Lung microvascular endothelial cell (primary cell): ENCODE data around the gene PJA1. TPM values are rescaled to one million over a fixed set of nuclear protein-coding genes. Genes with fewer than 3 reads are reported as not detected.

Experiments used
- DNase-seq, 2 donors: peaks; one replicate each; pipeline versions ENCODE4 v3.0.0 to v3.0.0-alpha.2; 2010; ENCODE audit warnings: low read depth in 2 of 2
- total RNA-seq: library from RNA; depleted of rRNA; stranded (reverse); fragments of >200 nt; gene quantifications from 2 replicates; pipeline ENCODE4 v1.2.1, GENCODE V29; 2014

Gene PJA1, protein sequence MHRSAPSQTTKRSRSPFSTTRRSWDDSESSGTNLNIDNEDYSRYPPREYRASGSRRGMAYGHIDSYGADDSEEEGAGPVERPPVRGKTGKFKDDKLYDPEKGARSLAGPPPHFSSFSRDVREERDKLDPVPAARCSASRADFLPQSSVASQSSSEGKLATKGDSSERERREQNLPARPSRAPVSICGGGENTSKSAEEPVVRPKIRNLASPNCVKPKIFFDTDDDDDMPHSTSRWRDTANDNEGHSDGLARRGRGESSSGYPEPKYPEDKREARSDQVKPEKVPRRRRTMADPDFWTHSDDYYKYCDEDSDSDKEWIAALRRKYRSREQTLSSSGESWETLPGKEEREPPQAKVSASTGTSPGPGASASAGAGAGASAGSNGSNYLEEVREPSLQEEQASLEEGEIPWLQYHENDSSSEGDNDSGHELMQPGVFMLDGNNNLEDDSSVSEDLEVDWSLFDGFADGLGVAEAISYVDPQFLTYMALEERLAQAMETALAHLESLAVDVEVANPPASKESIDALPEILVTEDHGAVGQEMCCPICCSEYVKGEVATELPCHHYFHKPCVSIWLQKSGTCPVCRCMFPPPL
- 9.2 and 16.3 TPM in 2 replicates for total RNA-seq

DNA sequence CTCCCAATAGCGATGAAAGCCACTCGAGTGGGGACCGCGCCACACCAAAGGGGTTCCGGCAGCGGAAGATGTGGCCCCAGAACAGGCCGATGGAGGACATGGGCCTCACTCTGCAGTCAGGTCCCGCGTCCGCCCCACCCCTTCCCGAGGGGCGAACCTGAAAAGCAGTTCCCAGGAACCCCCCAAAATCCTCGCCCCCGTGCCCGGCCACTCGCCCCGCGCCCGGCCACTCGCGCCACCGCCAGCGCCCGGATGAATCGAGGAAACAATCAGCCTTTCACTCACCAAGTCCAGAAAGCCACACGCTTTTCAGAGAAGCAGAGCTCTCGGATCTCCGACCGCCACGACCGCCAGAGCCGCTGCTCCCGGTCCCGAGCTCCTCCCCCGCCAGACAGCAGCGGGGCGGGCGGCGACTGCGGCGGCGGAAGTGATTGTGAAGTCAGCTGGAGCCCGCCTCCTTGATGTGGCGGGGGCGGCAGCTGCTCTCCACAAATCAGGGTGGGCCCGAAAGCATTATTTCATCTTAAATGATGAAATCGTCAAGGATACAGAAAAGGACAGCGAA, at the start of gene PJA1:
TSS of gene PJA1 (minus strand) at position 367 of the 565 bp plus-strand sequence. CDS start 2,380 bp downstream, outside the sequence.
- peak; percentile 71 to 73 for DNase-seq

DNA sequence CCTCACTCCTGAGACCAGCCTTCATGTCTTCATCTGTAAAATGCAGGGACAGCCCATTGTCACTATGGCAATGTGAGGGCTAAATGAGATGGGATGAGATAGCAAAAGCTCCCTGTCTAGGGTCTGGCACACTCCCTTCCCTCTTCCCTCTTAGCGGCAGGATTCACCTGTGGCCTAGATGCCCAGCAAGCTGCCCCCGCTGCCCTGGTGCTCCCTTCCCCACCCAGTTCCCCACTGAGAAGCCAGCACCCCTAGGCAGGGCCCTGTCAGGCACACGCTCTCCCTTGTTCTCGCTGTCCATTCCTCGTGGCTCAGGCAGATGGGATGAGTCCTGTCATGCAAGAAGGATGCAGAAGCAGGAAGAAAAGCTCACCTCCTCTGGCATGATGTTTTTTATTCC, 49.2 kb upstream of the PJA1 start:
- DNase-seq, result no peak

DNA sequence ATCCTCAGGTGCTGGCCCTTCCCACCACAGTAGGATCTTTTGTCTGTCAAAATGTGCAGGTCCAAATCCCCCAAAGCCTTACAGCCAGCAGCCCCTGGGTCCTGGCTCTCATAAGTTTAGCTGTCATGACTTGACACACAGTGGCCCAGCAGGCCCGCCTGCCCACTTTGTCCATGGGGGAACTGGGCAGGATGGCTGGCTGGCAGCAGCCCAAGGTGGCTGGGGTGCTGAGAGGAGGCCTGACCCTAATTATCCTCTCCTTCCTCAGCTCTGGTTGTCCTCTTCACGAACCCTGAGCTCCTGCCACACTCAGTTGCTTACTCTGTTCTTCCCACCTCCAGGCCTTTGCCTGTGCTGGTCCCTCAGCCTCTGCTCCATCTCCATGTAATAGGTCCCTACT, 46.4 kb upstream of the PJA1 start:
- DNase-seq, result no peak

DNA sequence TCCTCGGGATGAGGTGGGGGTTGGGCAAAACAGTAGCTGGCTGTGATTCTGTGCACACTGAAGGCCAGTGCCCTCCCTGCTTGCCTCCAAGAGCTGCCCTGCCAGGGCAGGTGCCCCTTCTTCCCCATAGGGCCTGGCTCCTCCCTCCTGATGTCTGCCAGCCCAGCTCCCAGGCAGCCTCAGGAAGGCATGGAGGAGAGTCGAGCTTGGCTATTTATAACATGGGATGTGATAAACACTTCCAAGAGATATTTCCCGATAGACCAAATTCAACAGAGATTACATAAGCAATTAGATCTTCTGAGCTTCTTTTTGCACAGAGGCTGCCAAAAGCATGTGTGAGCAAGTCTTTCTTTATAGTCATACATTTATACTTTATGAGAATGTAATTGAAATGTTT, 45.3 kb upstream of the PJA1 start:
- no peak for DNase-seq

DNA sequence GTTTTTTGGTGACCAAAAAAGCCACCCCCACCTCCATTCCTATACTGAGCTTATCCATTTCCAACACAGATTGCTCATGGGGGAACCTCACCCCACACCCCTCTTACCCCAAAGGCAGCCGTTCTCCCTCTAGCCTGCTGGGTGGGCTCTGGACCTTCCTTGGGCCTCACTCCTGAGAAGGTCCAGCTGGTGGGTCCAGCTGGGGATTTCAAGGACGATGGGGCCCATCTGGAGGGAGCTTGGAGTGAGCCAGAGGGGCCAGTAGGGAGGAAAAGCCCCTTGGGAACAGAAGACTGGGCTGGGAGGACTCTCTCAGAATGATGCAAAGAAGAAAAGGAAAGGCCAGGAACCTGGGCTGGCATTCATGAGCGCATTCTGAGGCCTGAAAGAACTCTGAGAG, 42.0 kb upstream of the PJA1 start:
- no peak for DNase-seq

DNA sequence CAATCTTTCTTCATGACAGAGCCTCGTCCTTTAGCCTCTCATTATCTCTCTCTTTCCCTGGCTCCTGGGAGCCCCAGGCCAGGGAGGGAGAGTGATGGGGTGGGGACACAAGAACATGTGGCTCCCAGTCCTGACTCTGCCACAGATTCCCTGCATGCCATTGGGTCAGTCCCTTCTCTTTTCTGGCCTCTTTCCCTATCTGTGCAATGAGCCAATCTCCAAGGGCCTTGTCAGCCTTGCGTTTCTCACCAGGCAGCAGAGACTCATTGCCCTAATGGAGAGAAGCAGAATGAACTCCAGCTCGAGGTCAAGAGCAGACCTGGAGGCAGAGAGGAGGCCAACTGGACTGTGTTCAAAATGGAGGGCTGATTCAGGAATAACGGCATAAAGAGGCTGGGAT, 38.4 kb upstream of the PJA1 start:
- DNase-seq, result no peak

DNA sequence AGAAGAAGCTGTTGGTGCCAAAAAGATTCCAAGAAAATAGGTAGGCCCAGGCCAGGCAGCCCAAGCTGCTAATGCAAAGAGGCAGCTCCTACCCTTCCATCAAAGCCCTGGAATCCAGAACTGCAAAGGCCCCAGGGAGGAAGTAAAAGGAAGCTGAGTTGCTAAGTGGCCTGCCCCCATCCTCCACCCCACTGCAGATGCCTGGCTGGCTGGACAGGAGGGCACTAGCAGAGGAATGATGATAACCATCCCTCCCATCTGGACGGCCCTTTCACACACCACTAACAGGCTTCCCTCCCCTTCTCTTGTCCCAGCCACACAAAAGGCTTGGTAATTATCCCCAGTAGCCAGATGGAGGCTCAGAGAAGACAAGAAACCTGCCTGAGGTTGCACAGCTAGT, 32.4 kb upstream of the PJA1 start:
- DNase-seq, result no peak

DNA sequence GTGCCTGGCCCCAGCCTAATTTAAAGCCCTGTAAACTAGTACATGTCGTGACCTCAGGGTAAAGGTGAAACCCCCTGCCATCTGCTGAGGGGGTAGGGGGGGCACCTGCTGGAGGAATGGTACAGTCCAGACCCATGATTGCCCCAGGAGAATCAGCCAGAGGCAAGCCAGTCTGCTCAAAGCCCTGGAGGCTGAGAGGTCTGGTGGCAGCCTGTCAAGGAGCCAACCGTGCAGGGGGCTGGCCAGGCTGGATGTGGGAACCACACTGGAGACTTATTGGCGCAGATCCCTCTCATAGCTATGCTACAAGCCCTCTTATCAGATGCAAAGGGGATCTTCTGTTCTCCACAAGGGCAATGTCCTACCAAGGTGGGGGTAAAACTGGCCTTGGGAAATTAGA, 31.4 kb upstream of the PJA1 start:
- no peak for DNase-seq

DNA sequence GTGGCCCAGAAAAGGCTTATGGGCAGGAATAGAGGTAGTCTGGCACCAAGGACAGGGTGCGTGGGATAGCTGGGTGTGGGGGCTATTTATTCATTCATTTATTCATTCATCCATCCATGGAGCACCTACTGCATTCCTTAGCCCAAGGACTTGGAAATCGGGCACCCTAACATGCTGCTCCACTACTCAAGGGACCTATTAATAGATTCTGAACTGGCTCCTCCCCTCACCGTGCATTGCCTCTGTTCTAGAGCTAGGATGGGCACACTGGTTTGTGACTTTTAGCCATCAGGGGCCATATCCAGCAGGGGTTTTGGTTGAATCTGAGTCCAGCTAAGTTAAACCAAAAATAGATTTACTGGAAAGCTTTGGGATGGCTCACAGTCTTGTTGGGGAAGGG, 30.6 kb upstream of the PJA1 start:
- no peak for DNase-seq

DNA sequence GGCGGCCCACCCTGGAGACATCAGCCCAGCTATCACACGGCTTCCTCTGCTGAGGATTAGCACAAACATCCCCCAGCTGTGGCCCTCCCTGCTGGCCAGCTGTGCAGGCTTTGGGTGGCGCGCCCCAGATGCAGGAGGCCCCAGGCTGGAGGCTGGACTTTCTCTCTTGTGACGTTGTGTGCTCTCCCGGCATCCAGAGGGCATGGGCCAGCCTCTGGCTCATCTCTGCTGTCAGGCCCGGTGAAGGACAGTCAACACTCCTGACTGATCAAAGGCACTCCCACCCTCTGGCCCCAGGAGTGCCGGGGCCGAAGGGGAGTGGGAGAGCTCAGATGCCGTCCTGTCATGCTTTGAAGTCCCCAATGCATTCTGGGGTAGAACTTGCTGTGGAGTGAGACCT, 29.9 kb upstream of the PJA1 start:
- no peak for DNase-seq

DNA sequence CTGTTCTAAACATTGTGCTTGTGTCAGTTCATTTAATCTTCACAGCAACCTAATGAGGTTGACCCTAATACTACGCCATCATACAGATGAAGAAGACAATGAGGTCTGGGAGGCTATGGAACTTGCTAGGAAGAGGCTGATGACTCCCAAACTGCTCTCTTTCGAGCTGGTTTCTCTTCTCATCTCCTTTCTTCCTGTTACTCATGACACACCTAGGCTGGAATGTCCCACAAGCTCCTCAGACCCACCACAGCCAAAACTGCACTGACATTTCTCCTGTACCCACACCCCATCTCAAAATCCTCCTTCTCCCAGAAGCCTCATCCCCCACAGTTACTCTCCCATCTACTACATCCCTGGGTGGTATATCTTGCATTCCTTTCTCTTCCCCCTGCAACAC, 27.4 kb upstream of the PJA1 start:
- DNase-seq, result no peak

DNA sequence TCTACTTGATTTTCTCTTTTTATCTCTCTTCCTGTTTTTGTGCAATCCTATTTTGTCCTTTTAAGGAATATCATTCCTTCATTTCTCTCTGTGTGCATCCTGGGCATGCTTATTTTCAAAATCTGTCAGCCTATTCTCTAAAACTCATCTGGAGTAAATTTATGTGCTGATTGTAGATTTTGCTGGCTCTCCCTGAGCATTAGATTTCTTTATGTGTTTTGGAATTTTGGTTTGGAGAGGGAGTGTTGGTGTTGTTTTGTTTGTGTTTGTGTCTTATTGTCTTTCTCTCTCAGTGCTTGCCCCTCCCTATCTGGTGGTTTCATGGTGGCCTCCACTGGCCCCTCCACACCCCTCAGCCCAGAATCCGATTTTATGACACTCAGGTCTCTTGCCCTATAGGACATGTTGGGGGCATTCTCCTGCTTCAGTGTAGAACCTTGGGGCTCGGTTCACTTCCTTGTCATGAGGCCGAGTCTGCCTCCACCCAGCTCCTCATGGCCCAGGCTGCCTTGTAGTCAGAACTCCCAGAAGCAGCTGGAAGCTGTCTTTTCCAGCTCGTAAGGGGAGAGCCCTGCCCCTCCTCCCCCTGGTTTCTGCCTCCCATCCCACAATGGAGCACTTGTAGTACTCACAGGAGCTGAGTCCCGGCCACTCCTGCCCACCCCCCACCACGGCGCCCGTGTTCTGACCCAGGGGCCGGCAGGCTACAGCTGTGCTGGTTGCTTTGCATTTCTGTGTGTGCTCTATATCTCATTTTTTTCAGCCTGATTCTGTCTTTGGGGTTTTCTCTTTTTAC, 24.5 kb upstream of the PJA1 start:
- DNase-seq, result no peak

DNA sequence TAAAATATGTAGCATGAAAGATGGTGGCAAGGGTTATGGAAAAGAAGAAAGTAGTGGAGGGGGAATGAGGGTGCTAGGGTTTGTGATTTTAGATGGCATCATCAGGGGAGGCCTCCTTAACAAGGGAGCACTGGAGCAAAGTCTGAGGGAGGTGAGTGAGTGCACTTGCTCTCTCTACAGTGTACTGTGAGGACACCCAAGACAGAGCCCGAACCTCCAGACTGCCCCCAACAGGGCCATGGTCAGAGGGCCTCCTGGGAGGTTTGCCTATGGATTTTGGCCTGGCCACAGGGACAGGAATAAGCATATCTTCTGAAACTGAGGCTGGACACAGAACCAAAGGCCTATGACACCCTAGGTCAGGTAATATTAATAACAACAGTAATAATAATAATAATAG, 21.4 kb upstream of the PJA1 start:
- no peak for DNase-seq

DNA sequence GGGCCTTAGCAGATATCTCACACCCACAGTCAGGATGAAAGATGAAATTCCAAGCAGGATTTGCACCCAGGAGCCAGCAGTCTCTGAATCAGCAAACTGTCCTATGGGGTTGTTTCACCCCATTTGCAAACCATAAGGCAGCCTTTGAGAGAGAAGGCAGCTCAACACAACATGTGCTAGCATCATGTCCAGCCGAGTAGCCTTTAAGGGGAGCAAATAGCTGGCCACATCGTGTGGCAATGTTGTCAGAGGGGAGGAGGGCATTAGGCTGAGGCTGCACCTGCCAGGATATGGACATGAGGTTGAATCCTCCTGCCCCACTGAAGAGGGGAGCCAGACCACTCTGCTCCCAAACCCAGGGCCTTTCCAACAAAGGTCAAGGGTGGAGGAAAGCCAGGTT, 20.6 kb upstream of the PJA1 start:
- no peak for DNase-seq

DNA sequence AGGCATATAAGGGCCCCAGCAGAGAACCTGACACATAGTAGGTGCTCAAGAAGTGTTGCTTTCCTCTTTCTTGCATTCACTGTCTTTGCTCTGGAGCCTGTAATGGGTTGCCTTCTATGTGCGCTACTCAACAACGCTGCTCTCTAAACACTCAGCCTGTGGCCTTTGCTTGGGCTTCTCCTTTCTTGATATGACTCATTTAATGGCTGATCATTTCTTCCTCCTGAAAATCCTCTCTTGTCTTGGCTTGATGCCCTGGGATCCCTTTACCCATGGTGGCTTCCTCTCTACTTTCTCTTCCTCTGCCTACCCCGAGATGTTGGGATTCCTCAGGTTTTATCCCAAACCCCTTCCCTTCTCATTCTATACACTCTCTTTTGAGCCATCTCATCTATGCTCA, 19.9 kb upstream of the PJA1 start:
- no peak for DNase-seq

DNA sequence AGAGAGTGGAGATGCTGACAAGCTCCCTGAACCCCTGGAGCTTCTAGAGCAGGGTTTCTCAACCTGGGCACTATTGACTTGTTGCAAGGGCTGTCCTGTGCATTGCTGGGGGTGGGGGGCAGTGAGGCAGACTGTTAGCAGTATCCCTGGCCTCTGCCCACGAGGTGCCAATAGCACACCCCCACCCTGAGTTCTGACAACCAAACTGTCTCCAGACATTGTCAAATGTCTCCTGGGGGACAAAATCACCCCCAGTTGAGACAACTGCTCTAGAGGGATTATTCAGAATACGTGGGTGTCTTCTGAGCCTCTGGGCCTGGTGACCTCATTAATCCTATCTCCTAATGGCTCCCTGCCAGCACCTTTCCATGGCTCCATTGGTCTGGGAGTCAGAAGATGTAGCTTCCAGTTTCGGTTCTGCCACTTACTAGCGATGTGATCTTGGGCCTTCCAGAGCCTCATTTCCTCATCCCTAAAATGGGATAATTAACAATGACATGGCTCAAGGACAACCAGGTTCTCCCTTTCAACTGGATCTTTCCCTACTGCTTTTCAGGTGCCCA, 17.6 kb upstream of the PJA1 start:
- no peak for DNase-seq

DNA sequence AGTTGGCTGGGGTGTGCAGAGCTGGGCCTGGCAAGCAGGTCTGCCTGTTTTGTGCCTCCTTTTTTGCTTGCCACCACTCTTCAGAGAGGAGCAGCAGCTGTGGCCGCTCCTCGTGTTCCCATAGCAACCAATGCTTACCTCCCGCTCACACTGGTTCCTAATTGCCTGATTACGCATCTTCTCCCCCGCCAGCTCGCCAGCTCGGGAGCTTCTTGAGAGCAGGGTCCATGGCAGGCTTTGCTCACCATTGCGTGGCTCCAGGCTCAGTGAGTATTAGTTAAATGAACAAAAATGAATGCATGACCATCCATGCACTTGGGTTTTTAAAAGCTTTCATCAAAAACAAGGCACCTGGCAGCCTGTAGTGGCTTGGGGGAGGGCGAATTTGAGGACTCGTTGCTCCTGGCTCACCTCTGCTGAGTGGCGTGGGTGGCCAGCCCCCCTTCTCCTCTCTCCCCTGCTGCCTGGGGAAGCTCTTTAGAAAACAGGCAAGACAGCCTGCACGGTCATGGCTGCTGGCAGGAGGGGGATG, 14.2 kb upstream of the PJA1 start:
- no peak for DNase-seq

DNA sequence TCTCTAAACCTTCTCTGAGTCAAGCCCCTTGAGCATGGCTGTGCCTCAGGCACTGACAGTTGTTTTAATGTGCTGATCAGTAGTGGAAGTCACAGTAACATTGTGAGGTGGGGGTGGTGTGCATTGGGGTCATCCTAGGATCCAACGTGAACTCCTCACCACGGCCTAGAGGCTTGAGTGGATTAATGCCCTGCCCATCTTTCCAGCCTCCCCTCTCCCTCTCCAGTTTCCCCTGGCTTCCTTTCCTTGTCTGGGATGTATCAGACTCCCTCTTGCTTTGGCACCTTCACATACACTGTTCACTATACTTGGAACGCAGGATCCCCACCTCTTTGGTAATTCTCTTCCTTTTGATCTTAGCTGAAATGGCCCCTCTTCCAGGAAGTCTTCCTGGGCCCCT, 13.3 kb upstream of the PJA1 start:
- DNase-seq, result no peak

DNA sequence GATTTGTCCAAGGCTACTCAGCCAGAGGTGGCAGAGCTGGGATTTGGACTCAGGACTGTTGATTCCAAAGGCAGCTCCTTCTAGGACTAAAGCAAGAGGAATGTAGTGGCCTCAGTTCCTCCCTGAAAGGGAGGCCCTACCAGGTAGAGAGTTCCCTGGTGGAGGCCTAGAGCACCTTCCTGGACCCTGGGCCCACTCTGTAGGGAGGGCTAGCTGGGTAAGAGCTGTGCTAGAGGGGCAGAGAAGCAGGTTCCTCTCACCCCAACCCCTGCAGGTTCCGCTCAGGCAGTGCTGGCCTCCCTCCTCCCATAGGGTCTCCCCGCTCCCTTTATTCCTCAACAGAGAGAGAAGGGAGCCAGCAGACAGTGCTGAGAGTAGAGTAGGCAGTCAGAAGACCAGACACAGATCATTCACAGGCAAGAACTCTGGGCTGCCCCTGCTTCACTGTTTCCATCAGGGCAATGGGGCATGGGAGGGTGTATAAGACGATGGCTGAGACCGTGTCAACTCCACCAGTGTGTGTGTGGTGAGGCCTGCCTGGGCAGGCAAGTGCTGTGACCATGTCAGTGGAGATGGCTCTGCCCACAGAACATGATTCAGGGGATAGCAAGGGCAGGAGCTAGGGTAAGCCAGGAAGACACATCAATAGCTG, 12.4 kb upstream of the PJA1 start:
- no peak for DNase-seq

DNA sequence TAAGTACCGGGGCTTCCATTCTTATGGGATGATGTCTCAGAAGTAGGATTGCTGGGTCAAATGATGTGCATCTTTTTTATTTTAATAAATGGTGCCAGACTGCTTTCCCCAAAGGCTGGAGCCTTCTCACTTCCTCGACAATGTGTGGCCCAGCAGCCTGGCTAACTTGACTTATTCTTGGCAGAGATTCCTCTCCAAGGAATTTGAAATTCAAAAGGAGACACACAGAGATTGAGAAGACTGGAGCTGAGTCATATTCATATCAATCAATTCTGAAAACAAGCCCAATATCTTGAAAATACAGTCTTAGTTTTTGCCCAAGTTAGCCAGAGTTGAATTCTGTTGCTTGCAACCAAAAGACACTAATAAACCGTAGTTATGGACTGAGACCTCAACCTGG, 10.8 kb upstream of the PJA1 start:
- no peak for DNase-seq

DNA sequence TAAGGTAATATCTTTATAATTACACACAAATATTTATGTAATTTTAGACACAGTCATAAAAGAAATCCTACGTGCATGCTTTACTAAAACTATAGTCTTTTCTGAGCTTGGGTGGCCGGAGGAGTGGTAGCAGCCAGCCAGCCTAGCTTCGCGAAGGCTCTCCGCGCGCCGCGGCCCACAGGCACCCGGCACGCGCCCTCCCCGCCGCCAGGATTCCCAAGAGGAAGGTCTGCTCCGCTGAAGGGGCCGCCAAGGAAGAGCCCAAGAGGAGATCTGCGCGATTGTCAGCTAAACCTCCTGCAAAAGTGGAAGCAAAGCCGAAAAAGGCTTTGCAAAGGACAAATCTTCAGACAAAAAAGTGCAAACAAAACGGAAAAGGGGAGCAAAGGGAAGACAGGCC, 8.7 kb upstream of the PJA1 start:
- no peak for DNase-seq
